ENCODE results near the gene TAT. TPM values are rescaled to one million over a fixed set of nuclear protein-coding genes. Genes with fewer than 3 reads are reported as not detected.

TAT gene
- total RNA-seq, 1 donor from 2014 or later = 2.5 TPM

- peak; percentile 18 for DNase-seq (ENCODE audit: low spot score)
Measured at GRCh38 chr16:71537643-71538042, 39.2 kb downstream of the TAT start.

GRCh38 chr16:71536752-71537499 is 40.0 kb downstream of the TAT start:
- no peak for DNase-seq (ENCODE audit: low spot score)

GRCh38 chr16:71532366-71532765 is 44.5 kb downstream of the TAT start:
- DNase-seq (ENCODE audit: low spot score) = no peak

- DNase-seq (ENCODE audit: low spot score) = no peak
Measured at GRCh38 chr16:71528863-71529262, 48.0 kb downstream of the TAT start.

- DNase-seq (ENCODE audit: low spot score) = no peak
Measured at GRCh38 chr16:71528257-71528656, 48.6 kb downstream of the TAT start.

GRCh38 chr16:71526111-71526631 is 50.7 kb downstream of the TAT start, which contains the start of gene CHST4:
CHST4 (plus strand) TSS chr16:71526426; CDS start chr16:71536678, 10,252 bp downstream.
- peak; percentile 42 for DNase-seq (ENCODE audit: low spot score)

- peak; percentile 45 for DNase-seq (ENCODE audit: low spot score)
Measured at GRCh38 chr16:71524566-71525553, 52.0 kb downstream of the TAT start.

GRCh38 chr16:71520550-71520949 is 56.3 kb downstream of the TAT start:
- no peak for DNase-seq (ENCODE audit: low spot score)

Other genes with a start within 250 kb of the TAT start
- 0.81 TPM for gene CALB2, start 218.4 kb downstream of the TAT start, total RNA-seq
- gene TLE7, start 135.0 kb downstream of the TAT start, total RNA-seq = 0.14 TPM
- gene ZNF23, start 114.8 kb downstream of the TAT start, total RNA-seq = 6.3 TPM
- 5.6 TPM for gene ZNF19, start 87.8 kb downstream of the TAT start, total RNA-seq
- 586 TPM for gene CHST4, start 50.7 kb downstream of the TAT start, total RNA-seq
- gene MARVELD3, start 49.1 kb upstream of the TAT start, total RNA-seq = 28.8 TPM
- 10.1 TPM for gene PHLPP2, start 147.6 kb upstream of the TAT start, total RNA-seq
- 98.1 TPM for gene AP1G1, start 231.7 kb upstream of the TAT start, total RNA-seq